Naive thymus-derived CD8-positive, alpha-beta T cell (primary cell): ENCODE data around the gene LAMA2. TPM values are rescaled to one million over a fixed set of nuclear protein-coding genes. Genes with fewer than 3 reads are reported as not detected.
"Not testable (repeated sequence)": the region's sequence is repeated elsewhere in the genome, so short reads cannot be mapped to it uniquely, and the experiment has no call there.

Experiments
- ATAC-seq, 2 donors: fragments of 150-1000 bp; cut with Tn5 transposase in 1 of 2; sonication (Bioruptor Pico), chemical (Tn5 transposase) in 1 of 2; 1 replicate in 1 of 2; 2 replicates in 1 of 2; pipeline ENCODE4 v1.10.0; 2021; ENCODE audit warnings: mild to moderate bottlenecking in 2 of 2, moderate library complexity in 2 of 2
- POLR2A ChIA-PET: fragments of 350-600 bp; sonication (Branson Sonifier 250); formaldehyde crosslinking; loops from one replicate; lab custom pipeline; 2021; ENCODE audit warnings: antibody characterized with exemption; lab: Charles Lee
- DNase-seq, 10 donors: peaks; one replicate each; pipeline versions ENCODE4 v3.0.0 to v3.0.0-alpha.2; 2020 to 2022
- H3K27ac Mint-ChIP-seq, 10 donors: one replicate each; pipeline ENCODE4 v1.8.0; 2020 to 2022; ENCODE audit warnings: mild to moderate bottlenecking in 10 of 10, mixed read lengths in 10 of 10, moderate library complexity in 4 of 10, inconsistent platforms in 1 of 10
- H3K27me3 Mint-ChIP-seq, 5 donors: one replicate each; pipeline ENCODE4 v1.8.0; 2021 to 2022; ENCODE audit warnings: mixed read lengths in 5 of 5
- H3K36me3 Mint-ChIP-seq, 3 donors: one replicate each; pipeline ENCODE4 v1.8.0; 2020 to 2022; ENCODE audit warnings: mixed read lengths in 3 of 3, mild to moderate bottlenecking in 2 of 3, inconsistent platforms in 1 of 3
- H3K4me1 Mint-ChIP-seq, 4 donors: one replicate each; pipeline ENCODE4 v1.8.0; 2021 to 2022; ENCODE audit warnings: mixed read lengths in 4 of 4
- H3K4me3 Mint-ChIP-seq, 10 donors: one replicate each; pipeline ENCODE4 v1.8.0; 2020 to 2022; ENCODE audit warnings: mild to moderate bottlenecking in 10 of 10, mixed read lengths in 10 of 10, moderate library complexity in 6 of 10, inconsistent platforms in 1 of 10
- H3K9me3 Mint-ChIP-seq, 9 donors: one replicate each; pipeline ENCODE4 v1.8.0; 2020 to 2022; ENCODE audit warnings: mixed read lengths in 9 of 9, mild to moderate bottlenecking in 3 of 9, inconsistent platforms in 1 of 9, moderate library complexity in 1 of 9
- polyA plus RNA-seq, 3 donors: library from polyadenylated mRNA; unstranded; fragments of 300-500 nt; fragmentation: Illumina TruSeq; gene quantifications; one replicate each; pipeline ENCODE4 v1.2.3, GENCODE V29; 2021
- total RNA-seq, 8 experiments: library from RNA in 2 of 8; stranded (reverse) in 2 of 8; gene quantifications; one replicate each; pipeline ENCODE4 v1.2.3 and lab custom pipeline; 2021 to 2026

Gene LAMA2
- total and polyA plus RNA-seq, 5 experiments from 2014 or later = not detected

DNA sequence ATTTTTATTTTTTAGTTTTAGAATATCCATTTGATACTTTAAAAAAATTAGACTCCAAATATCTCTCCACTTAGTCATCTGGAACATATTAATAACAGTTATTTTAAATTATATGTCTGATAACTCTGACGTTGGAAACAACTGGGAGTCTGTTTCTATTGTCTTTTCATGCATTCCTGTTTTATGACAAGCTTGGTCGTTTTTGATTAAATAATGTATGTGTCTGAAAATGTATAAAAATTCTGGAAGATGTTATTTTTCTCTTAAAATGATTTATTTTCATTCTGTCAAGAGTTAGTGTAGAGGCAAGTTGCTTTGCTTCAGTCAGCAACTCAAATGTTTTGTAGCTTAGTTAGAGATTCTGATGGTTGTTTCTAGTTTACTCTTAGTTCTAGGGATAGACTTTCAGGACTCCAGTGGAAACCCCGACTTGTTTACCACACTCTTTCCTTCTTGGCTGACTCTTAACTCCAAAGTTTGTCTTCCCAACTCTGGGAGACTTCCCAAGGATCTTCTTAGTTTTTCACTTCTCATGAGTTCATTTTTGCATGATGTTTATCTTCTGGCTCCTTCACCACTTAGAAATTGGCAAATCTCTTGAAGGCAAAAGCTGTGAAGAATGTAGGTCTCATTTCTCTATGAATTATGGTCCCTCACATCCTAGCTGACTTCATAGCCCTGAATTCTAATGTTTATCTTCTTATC, 190.9 kb downstream of the LAMA2 start:
- Mint-ChIP-seq H3K4me3 (no peak overlapping the region), H3K9me3 (peaks cover 0 to 6% (median 0%) of the 10 kb centered on the region in 9 donors), H3K4me1 (no peaks in the 10 kb centered on the region), H3K27me3 (peaks cover 7 to 28% (median 9%) of the 10 kb centered on the region in 5 donors), H3K27ac (no peak overlapping the region), H3K36me3 (no peaks in the 10 kb centered on the region)
- ATAC-seq (no peak), DNase-seq (no peak)
- POLR2A ChIA-PET = no interaction called here

- DNase-seq = no peak
- no peak overlapping the region for H3K27ac Mint-ChIP-seq
- POLR2A ChIA-PET = no interaction called here
Measured at GRCh38 chr6:129084406-129084805, 201.5 kb downstream of the LAMA2 start.

GRCh38 chr6:129088481-129088880, 205.5 kb downstream of the LAMA2 start:
- H3K4me3 Mint-ChIP-seq, H3K9me3 Mint-ChIP-seq, POLR2A ChIA-PET, ATAC-seq, H3K27ac Mint-ChIP-seq, H3K27me3 Mint-ChIP-seq, DNase-seq, H3K4me1 Mint-ChIP-seq, H3K36me3 Mint-ChIP-seq: not testable (repeated sequence)

More at GRCh38 chr6:129084406-129084805, 201.5 kb downstream of the LAMA2 start:
- Mint-ChIP-seq H3K4me3 (no peak overlapping the region), H3K9me3 (peaks cover 0 to 4% (median 2%) of the 10 kb centered on the region in 9 donors), H3K27me3 (peaks cover 0 to 9% (median 0%) of the 10 kb centered on the region in 5 donors), H3K36me3 (no peaks in the 10 kb centered on the region), H3K4me1 (no peaks in the 10 kb centered on the region)
- ATAC-seq = no peak

- ATAC-seq = no peak
- H3K9me3 Mint-ChIP-seq = peaks cover 0 to 7% (median 2%) of the 10 kb centered on the region in 9 donors
- no peaks in the 10 kb centered on the region for H3K4me1 Mint-ChIP-seq
- H3K4me3 Mint-ChIP-seq = no peak overlapping the region
- no peak for DNase-seq
- H3K27me3 Mint-ChIP-seq = peaks cover 0 to 9% (median 2%) of the 10 kb centered on the region in 5 donors
- POLR2A ChIA-PET = no interaction called here
- no peaks in the 10 kb centered on the region for H3K36me3 Mint-ChIP-seq
- H3K27ac Mint-ChIP-seq = no peak overlapping the region
Measured at GRCh38 chr6:129089357-129089756, 206.4 kb downstream of the LAMA2 start.

DNA sequence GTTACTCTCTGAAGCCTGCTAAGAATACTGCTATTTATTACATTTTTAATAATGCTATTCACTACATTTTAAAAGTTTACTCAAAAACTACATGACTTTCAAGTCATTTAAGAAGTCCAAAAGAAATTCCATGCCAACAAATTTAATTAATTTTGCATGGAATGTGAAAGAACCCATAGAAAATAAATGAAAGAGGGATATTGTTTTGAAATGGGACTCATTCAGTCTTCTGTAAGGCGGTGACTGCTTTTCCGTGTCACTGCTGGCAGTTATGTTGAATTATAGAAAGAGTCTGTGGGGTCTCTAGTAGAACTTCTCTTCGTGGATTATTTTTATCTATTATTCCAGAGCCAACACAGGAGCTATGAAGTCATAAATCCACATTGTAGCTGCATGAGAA, 211.2 kb downstream of the LAMA2 start:
- no peaks in the 10 kb centered on the region for H3K4me1 Mint-ChIP-seq

GRCh38 chr6:129096651-129097290, 213.8 kb downstream of the LAMA2 start:
- Mint-ChIP-seq H3K36me3 (no peaks in the 10 kb centered on the region), H3K4me3 (no peak overlapping the region), H3K4me1 (no peaks in the 10 kb centered on the region), H3K9me3 (no peaks in the 10 kb centered on the region), H3K27me3 (peaks cover 0 to 7% (median 1%) of the 10 kb centered on the region in 5 donors), H3K27ac (no peak overlapping the region)
- POLR2A ChIA-PET = no interaction called here
- no peak for ATAC-seq
- DNase-seq = no peak

More for the DNA sequence above, 211.2 kb downstream of the LAMA2 start:
- ATAC-seq (no peak), DNase-seq (no peak)
- peaks cover 0 to 6% (median 0%) of the 10 kb centered on the region in 9 donors for H3K9me3 Mint-ChIP-seq
- no peak overlapping the region for H3K27ac Mint-ChIP-seq
- POLR2A ChIA-PET = no interaction called here
- H3K36me3 Mint-ChIP-seq = no peaks in the 10 kb centered on the region
- H3K27me3 Mint-ChIP-seq = peaks cover 0 to 7% (median 0%) of the 10 kb centered on the region in 5 donors
- no peak overlapping the region for H3K4me3 Mint-ChIP-seq

- POLR2A ChIA-PET = no interaction called here
- H3K36me3 Mint-ChIP-seq = no peaks in the 10 kb centered on the region
- H3K4me3 Mint-ChIP-seq = no peak overlapping the region
- H3K27ac Mint-ChIP-seq = no peak overlapping the region
- no peaks in the 10 kb centered on the region for H3K4me1 Mint-ChIP-seq
- H3K9me3 Mint-ChIP-seq = no peaks in the 10 kb centered on the region
- no peak for ATAC-seq
- no peak for DNase-seq
- peaks cover 0 to 1% (median 0%) of the 10 kb centered on the region in 5 donors for H3K27me3 Mint-ChIP-seq
Measured at GRCh38 chr6:129098061-129098553, 215.2 kb downstream of the LAMA2 start.

DNA sequence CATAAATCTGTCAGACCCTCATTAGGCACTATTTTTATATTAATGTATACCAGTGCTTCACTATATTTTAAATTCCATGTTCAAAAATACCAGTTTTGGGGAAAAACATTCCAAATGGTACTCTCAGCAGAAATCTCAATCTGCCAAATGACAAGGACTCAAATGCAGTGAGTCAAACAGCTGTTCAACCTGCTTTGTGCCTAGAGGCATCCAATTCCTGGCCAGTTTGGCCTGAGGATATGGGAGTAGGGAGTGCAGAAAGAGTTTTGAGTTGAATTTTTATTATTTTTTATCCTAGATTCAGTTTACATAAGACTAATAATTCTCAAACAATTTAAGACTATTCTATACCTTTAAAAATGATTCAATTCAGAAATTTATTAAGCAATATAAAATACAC, 216.8 kb downstream of the LAMA2 start:
- no peaks in the 10 kb centered on the region for H3K36me3 Mint-ChIP-seq
- H3K27me3 Mint-ChIP-seq = peaks cover 2 to 9% (median 3%) of the 10 kb centered on the region in 5 donors
- ATAC-seq = no peak
- DNase-seq = no peak
- no peak overlapping the region for H3K27ac Mint-ChIP-seq
- H3K4me1 Mint-ChIP-seq = no peaks in the 10 kb centered on the region
- H3K4me3 Mint-ChIP-seq = no peak overlapping the region
- H3K9me3 Mint-ChIP-seq = no peaks in the 10 kb centered on the region
- POLR2A ChIA-PET = no interaction called here

- Mint-ChIP-seq H3K36me3 (no peaks in the 10 kb centered on the region), H3K27me3 (peaks cover 2 to 9% (median 4%) of the 10 kb centered on the region in 5 donors), H3K4me1 (no peaks in the 10 kb centered on the region), H3K4me3 (no peak overlapping the region), H3K9me3 (no peaks in the 10 kb centered on the region), H3K27ac (no peak overlapping the region)
- DNase-seq = no peak
- POLR2A ChIA-PET = no interaction called here
- ATAC-seq = no peak
Measured at GRCh38 chr6:129100164-129100563, 217.2 kb downstream of the LAMA2 start.

DNA sequence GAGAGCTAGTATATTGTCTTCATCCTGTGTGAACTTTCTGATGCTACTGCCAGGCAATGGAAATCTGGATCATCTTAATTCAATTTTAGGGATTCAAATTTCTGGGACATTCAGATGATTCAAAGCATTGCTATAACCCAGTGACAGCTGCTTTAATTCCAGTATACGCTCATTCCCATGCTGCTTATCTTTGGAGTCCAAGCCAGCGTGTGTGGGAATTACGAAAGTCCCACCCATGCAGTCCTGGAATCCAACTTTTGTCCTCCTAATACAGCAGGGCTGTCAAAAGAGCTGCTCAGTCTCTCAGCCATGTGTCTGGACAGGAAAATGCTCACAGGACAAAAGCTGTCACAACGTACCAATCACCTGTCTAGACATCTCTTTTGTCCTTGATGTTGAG, 219.8 kb downstream of the LAMA2 start:
- H3K27ac Mint-ChIP-seq = no peak overlapping the region
- POLR2A ChIA-PET = no interaction called here
- DNase-seq (no peak), ATAC-seq (no peak)
- H3K9me3 Mint-ChIP-seq = no peaks in the 10 kb centered on the region
- H3K27me3 Mint-ChIP-seq = peaks cover 3 to 21% (median 7%) of the 10 kb centered on the region in 5 donors
- H3K4me1 Mint-ChIP-seq = no peaks in the 10 kb centered on the region
- no peak overlapping the region for H3K4me3 Mint-ChIP-seq
- no peaks in the 10 kb centered on the region for H3K36me3 Mint-ChIP-seq

DNA sequence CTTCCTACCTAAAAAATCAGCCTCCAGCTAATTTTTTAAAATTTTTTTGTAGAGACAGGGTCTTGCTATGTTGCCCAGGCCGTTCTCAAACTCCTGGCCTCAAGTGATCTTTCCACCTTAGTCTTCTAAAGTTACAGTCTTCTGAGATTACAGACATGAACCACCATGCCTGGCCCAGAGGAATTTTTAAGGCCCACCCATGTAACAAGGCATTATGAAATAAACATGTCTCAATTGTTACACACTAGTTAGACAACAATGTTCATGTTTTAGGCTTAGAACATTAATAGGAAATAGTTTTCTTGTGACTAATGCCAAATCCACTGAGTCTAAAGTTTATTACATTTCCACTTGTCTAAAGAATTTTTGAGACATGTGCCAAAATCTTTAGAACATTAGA, 221.2 kb downstream of the LAMA2 start:
- Mint-ChIP-seq H3K27me3 (peaks cover 7 to 27% (median 10%) of the 10 kb centered on the region in 5 donors), H3K4me3 (no peak overlapping the region), H3K36me3 (no peaks in the 10 kb centered on the region), H3K9me3 (no peaks in the 10 kb centered on the region), H3K4me1 (no peaks in the 10 kb centered on the region), H3K27ac (no peak overlapping the region)
- no peak for DNase-seq
- no peak for ATAC-seq
- POLR2A ChIA-PET = no interaction called here

GRCh38 chr6:129104560-129104959, 221.6 kb downstream of the LAMA2 start:
- DNase-seq (no peak), ATAC-seq (no peak)
- Mint-ChIP-seq H3K36me3 (no peaks in the 10 kb centered on the region), H3K27ac (no peak overlapping the region), H3K9me3 (no peaks in the 10 kb centered on the region), H3K4me3 (no peak overlapping the region), H3K27me3 (peaks cover 7 to 29% (median 10%) of the 10 kb centered on the region in 5 donors), H3K4me1 (no peaks in the 10 kb centered on the region)
- POLR2A ChIA-PET = no interaction called here

DNA sequence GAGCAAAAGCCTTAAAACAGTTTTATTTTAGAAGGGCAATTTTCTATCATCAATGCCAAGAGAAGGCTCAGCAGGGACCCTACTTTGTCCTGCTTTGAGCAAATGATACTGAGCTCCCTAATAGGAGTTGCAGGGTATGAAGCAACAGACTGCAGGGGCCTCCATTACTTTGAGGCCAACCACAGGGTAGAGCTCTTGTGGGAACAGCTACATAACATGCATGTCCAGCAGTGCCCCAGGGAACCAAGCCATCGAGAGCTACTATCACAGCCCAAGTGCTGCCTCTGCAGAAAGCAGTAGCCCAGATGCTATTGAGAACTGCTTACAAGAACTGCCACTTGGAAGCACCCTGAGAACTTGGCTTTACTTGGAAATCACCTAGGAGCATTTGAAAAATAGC, 222.1 kb downstream of the LAMA2 start:
- no peak for DNase-seq
- Mint-ChIP-seq H3K4me1 (no peaks in the 10 kb centered on the region), H3K27me3 (peaks cover 7 to 29% (median 10%) of the 10 kb centered on the region in 5 donors), H3K9me3 (no peaks in the 10 kb centered on the region), H3K4me3 (no peak overlapping the region), H3K27ac (no peak overlapping the region), H3K36me3 (no peaks in the 10 kb centered on the region)
- POLR2A ChIA-PET = no interaction called here
- ATAC-seq = no peak
